ENCODE measurements around the gene SIGLEC7.

- TF ChIP-seq, protein P1, sequence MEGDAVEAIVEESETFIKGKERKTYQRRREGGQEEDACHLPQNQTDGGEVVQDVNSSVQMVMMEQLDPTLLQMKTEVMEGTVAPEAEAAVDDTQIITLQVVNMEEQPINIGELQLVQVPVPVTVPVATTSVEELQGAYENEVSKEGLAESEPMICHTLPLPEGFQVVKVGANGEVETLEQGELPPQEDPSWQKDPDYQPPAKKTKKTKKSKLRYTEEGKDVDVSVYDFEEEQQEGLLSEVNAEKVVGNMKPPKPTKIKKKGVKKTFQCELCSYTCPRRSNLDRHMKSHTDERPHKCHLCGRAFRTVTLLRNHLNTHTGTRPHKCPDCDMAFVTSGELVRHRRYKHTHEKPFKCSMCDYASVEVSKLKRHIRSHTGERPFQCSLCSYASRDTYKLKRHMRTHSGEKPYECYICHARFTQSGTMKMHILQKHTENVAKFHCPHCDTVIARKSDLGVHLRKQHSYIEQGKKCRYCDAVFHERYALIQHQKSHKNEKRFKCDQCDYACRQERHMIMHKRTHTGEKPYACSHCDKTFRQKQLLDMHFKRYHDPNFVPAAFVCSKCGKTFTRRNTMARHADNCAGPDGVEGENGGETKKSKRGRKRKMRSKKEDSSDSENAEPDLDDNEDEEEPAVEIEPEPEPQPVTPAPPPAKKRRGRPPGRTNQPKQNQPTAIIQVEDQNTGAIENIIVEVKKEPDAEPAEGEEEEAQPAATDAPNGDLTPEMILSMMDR (IDR thresholded peaks at IDR 0.05): no peak
- TF ChIP-seq POLR2A (IDR thresholded peaks at IDR 0.05): no peak
These were observed 22.5 kb upstream of the SIGLEC7 start for GRCh38 chr19:51119611-51120010.

All from lower leg skin (tissue), 3 donors.